SW480 (cell line): ENCODE data around the gene DNAJA2.
A peak's percentile ranks its signal among the peaks of the same experiment; 100 is the strongest.
"Not testable (repeated sequence)": the region's sequence is repeated elsewhere in the genome, so short reads cannot be mapped to it uniquely, and the experiment has no call there.

ENCODE experiments used
- DNase-seq: peaks from one replicate; pipeline ENCODE4 v3.0.0-alpha.2; 2016; ENCODE audit warnings: low spot score

DNAJA2 gene

GRCh38 chr16:46973207-46973995 is at the start of gene DNAJA2:
DNAJA2 (minus strand) TSS chr16:46973674; CDS start chr16:46973572, 102 bp downstream.
- peak; percentile 82 for DNase-seq

- no peak for DNase-seq
Observed at GRCh38 chr16:47019568-47019967, 46.1 kb upstream of the DNAJA2 start.

GRCh38 chr16:47018223-47018891 is 44.9 kb upstream of the DNAJA2 start:
- peak; percentile 59 for DNase-seq

- DNase-seq, result no peak
Observed at GRCh38 chr16:47017636-47018035, 44.2 kb upstream of the DNAJA2 start.

GRCh38 chr16:47016700-47017133 is 43.2 kb upstream of the DNAJA2 start:
- no peak for DNase-seq

GRCh38 chr16:47013910-47014309 is 40.4 kb upstream of the DNAJA2 start:
- no peak for DNase-seq

GRCh38 chr16:47013172-47013571 is 39.7 kb upstream of the DNAJA2 start:
- no peak for DNase-seq

- DNase-seq, result not testable (repeated sequence)
Observed at GRCh38 chr16:47010812-47011211, 37.3 kb upstream of the DNAJA2 start.

- no peak for DNase-seq
Observed at GRCh38 chr16:47008612-47009011, 35.1 kb upstream of the DNAJA2 start.

- no peak for DNase-seq
Observed at GRCh38 chr16:47008174-47008573, 34.7 kb upstream of the DNAJA2 start.

- no peak for DNase-seq
Observed at GRCh38 chr16:47004652-47005051, 31.2 kb upstream of the DNAJA2 start.

GRCh38 chr16:47000066-47000465 is 26.6 kb upstream of the DNAJA2 start:
- not testable (repeated sequence) for DNase-seq

GRCh38 chr16:46997844-46998243 is 24.4 kb upstream of the DNAJA2 start:
- DNase-seq, result no peak

- no peak for DNase-seq
Observed at GRCh38 chr16:46996952-46997458, 23.5 kb upstream of the DNAJA2 start.

- no peak for DNase-seq
Observed at GRCh38 chr16:46996391-46996790, 22.9 kb upstream of the DNAJA2 start.

- no peak for DNase-seq
Observed at GRCh38 chr16:46991729-46992704, 18.5 kb upstream of the DNAJA2 start.

- DNase-seq, result no peak
Observed at GRCh38 chr16:46986896-46987295, 13.4 kb upstream of the DNAJA2 start.

- no peak for DNase-seq
Observed at GRCh38 chr16:46986438-46986837, 13.0 kb upstream of the DNAJA2 start.

GRCh38 chr16:46982335-46982734 is 8.9 kb upstream of the DNAJA2 start:
- no peak for DNase-seq

GRCh38 chr16:46980926-46981325 is 7.5 kb upstream of the DNAJA2 start:
- no peak for DNase-seq

GRCh38 chr16:46976550-46976949 is 3.1 kb upstream of the DNAJA2 start:
- DNase-seq, result no peak

GRCh38 chr16:46975908-46976470 is 2.5 kb upstream of the DNAJA2 start:
- DNase-seq, result no peak
